Left ventricle myocardium superior (tissue), 1 donor: ENCODE measurements around the gene NTSR1. TPM values are rescaled to one million over a fixed set of nuclear protein-coding genes. Genes with fewer than 3 reads are reported as not detected.
A peak's percentile ranks its signal among the peaks of the same experiment; 100 is the strongest.

ENCODE experiments used
- ATAC-seq: fragments of 200-7000 bp; cut with Tn5 transposase; one replicate; pipeline ENCODE4 v1.9.1; 2020; ENCODE audit warnings: mild to moderate bottlenecking, moderate library complexity
- DNase-seq: peaks from one replicate; pipeline ENCODE4 v3.0.0-alpha.2; 2020
- intact Hi-C: fragments of 100-400 bp; cut with micrococcal nuclease; formaldehyde crosslinking; loops from one replicate; pipeline ENCODE4 v1.11.0; 2022
- total RNA-seq: library from RNA; stranded (reverse); fragmentation: NEBNext Ultra II Directional; extraction: Animal tissue kit (Norgen Biotek cat#: 25700); gene quantifications from one replicate; pipeline ENCODE4 v1.2.1, GENCODE V29; 2021
- donor health status: DM: no; HTN: yes; CAD: no; lungs with severe emphysema.

Gene NTSR1
- total RNA-seq, 1 donor from 2014 or later = not detected

DNA sequence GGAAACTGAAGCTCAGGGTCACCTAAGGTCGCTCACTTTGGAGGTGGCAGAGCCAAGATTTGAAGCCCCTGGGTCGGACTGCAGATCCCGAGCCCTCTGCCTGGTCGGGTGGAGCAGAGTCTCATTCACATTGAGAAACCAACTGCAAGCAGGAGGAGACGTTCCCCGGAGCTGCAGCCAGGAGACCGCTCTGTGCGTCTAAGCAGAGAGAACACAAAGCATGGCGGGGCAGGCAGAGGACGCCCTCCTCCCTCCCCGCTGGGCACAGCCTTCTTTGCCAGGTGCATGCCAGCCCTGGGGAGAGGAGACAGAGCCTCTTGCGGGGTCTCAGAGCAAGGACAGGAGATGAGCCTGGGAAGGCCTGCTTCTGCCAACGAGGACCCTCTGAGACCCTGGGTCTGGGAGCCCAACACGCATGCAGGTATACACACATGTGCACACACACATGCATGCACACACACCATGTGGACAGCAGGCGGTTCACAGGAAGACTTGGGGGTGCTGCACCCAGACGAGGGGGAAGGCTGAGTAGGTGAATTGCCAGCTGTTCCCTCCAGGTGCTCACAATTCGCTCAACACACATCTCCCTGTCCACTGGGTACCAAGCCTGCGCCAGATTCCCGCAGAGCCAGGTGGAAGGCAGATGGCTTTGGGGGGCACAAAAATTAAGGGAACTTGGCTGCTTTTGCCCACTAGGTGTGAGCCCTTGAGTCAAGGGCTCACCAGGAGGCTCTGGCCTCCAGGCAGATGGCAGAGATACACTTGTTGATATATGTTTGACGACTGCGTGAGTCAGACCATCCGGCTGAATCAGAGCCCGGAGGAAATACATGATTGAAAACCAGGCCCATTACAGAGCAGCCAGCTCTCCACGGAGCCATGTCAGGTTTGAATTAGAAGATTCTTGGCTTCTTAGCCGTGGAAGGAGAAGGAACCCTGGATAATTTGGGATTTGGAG lies 5.5 kb upstream of the NTSR1 start:
- intact Hi-C loops = no loop called here
- no peak for ATAC-seq
- peak; percentile 12 for DNase-seq

DNA sequence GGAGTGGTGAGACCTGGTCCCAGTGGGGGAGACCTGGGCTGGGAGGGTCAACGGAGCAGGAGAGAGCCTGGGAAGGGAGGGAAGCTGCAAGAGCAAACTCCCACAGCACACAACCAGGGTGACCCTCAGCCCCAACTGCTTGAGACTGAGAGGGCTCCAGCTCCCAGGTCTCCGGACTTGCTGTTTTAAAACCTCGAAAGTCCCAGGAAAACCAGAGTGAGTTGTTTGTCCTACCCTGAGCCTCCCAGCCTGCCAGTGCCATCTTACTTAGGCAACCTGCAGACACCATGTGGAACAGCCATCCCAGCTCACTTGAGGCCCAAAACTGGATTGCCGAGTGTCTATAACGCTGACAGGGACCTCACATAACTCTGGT lies 4.8 kb upstream of the NTSR1 start:
- ATAC-seq = peak; percentile 19
- DNase-seq = peak; percentile 33
- intact Hi-C loops = no loop called here

GRCh38 chr20:62704341-62704948 lies 4.2 kb upstream of the NTSR1 start:
- DNase-seq (peak; percentile 87), ATAC-seq (peak; percentile 83)
- intact Hi-C loops = no loop called here

GRCh38 chr20:62705627-62706026 lies 3.0 kb upstream of the NTSR1 start:
- intact Hi-C loops = no loop called here
- peak; percentile 24 for DNase-seq

GRCh38 chr20:62706344-62706743 lies 2.3 kb upstream of the NTSR1 start:
- ATAC-seq = no peak
- intact Hi-C loops = no loop called here
- peak; percentile 19 for DNase-seq

More at GRCh38 chr20:62705627-62706026, 3.0 kb upstream of the NTSR1 start:
- ATAC-seq = no peak

DNA sequence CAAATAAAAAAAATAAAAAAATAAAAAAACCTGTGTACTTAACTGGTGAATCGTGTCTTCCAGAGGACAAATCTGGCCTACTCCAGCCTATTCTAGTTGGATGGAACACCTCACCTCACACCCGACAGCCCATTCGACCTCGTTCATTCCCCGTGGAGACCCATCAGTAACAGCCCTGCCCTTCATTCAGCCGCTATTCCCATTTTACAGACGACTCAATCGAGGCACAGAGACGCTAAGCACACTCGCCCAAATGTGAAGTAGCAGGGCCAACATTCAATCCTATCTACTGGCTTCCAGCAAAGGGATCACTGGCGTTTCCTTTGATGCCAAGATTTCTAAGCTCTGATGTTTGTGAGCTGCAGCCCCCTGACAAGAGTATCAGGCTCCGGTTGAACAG lies 1.8 kb upstream of the NTSR1 start:
- no peak for DNase-seq
- intact Hi-C loops = no loop called here
- no peak for ATAC-seq

DNA sequence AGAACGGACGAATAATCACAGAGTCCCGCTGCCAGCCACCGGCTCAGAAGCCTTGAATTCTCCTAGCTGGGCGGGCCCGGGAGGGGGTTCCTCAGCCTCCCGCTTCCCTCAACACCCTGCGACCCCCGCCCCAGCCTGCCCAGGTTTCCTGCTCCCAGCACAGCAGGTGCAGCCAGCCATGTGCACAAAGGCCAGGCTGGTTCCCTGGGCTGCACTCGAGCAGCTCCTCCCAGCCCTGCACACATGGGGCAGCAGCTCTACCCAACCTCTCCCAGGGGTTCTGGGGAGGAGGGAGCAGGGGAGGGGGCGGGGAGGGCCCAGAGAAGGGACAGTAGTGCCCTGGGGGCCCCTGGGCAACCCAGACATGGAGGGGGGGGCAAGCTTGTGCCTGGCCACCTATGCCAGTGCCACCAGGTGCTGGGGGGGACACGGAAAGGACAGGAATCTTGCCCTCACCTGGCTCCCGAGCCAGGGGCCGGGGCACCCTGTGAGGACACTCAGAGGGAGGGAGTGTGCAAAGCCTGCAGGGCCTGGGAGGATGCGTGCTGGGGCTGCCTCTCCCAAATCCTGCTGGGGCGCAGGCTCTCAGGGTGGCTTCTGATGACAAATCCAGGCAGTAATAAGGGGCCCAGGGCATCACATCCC lies 1.2 kb upstream of the NTSR1 start:
- peak; percentile 15 for DNase-seq
- no peak for ATAC-seq
- intact Hi-C loops = no loop called here

GRCh38 chr20:62707921-62708521 lies 615 bp upstream of the NTSR1 start:
- peak; percentile 17 for DNase-seq
- intact Hi-C loops = no loop called here
- no peak for ATAC-seq

DNA sequence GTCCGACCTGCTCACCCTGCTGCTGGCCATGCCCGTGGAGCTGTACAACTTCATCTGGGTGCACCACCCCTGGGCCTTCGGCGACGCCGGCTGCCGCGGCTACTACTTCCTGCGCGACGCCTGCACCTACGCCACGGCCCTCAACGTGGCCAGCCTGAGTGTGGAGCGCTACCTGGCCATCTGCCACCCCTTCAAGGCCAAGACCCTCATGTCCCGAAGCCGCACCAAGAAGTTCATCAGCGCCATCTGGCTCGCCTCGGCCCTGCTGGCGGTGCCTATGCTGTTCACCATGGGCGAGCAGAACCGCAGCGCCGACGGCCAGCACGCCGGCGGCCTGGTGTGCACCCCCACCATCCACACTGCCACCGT lies 885 bp downstream of the NTSR1 start:
- intact Hi-C loops = no loop called here
- DNase-seq = peak; percentile 23
- ATAC-seq = no peak

- DNase-seq (peak; percentile 13), ATAC-seq (no peak)
- intact Hi-C loops = no loop called here
Measured at GRCh38 chr20:62710221-62710885, 1.7 kb downstream of the NTSR1 start.

- intact Hi-C loops = no loop called here
- DNase-seq = peak; percentile 18
- ATAC-seq = no peak
Measured at GRCh38 chr20:62710886-62711702, 2.5 kb downstream of the NTSR1 start.

DNA sequence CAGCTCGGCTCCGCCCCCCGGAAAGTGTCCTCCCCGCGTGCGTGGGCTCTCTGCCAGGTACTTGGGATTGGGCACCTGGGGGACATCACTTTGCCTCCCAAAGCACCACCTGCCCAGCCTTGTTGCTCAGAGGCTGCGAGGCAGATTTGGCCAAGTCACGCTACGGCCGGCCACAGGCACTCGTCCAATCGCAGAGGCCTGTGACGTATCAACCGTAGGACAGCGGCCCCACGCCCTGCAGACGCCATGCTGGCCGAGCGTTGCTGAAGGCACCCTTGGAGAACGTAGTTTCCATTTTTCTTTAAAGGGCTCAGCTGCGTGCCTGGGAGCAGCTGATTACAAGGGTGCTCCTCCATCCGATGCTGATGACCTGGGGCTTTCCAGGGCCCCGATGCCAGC lies 3.1 kb downstream of the NTSR1 start:
- intact Hi-C loops = no loop called here
- ATAC-seq (no peak), DNase-seq (peak; percentile 40)

- ATAC-seq (no peak), DNase-seq (peak; percentile 13)
- intact Hi-C loops = no loop called here
Measured at GRCh38 chr20:62712606-62713005, 4.0 kb downstream of the NTSR1 start.

DNA sequence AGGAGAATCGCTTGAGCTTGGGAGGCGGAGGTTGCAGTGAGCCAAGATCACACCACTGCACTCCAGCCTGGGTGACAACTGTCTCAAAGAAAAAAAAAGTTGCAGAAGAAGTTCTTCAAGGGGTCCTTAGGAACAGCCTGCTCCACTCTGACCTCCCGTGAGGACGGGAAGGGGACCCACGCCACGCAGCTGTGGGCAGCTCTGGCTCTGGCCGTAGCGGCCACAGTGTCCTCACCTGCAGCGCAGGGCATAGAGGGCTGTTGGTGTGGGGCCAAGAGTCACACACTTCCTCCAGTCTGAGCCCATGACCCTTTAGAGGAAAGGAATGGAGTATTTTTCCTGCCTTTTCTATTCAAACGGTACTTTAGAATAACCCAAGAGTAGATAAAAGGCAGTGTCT lies 5.4 kb downstream of the NTSR1 start:
- intact Hi-C loops = no loop called here
- DNase-seq (no peak), ATAC-seq (no peak)

DNA sequence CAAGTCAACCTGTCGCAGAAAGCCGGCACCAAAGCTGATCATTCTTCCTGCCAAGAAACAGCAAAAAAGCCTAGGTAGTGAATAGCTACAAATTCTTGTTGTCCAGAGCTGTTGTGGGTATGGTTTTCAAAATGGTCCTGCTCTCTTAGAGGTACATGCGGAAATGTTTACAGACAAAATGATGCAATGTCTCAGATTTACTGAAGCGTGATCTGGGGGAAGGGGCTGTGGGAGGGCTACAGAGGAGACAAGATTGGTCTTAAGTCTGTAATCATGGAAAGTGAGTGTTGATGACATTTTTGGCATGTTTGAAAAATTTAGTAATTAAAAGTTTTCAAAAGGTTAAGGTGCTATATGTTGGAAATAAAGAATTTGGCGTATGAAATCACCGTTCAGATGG lies 6.2 kb downstream of the NTSR1 start:
- intact Hi-C loops = no loop called here
- DNase-seq (no peak), ATAC-seq (no peak)

DNA sequence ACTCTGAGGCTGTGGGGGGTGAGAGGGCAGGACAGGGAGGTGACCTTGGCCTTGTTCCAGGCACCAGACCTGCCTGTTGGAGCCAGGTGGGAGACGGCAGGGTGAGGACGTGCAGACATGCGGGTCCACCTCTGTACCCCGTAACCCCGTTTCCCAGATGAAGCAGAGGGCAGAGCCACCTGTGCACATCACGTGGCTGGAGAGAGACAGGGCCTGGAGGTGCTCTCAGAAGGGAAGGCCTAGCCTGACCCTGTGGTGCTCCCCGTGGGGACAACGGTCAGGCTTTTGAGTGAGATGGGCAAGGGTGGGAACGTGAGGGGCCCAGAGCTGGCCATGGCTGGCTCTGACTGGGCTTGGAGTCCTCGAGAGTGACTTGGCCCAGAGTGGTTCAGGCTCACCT lies 6.6 kb downstream of the NTSR1 start:
- ATAC-seq (no peak), DNase-seq (peak; percentile 21)
- intact Hi-C loops = no loop called here

GRCh38 chr20:62716198-62716940 lies 7.7 kb downstream of the NTSR1 start:
- intact Hi-C loops = no loop called here
- DNase-seq (peak; percentile 17), ATAC-seq (no peak)

GRCh38 chr20:62716941-62717310 lies 8.3 kb downstream of the NTSR1 start:
- intact Hi-C loops = no loop called here
- DNase-seq = no peak
- ATAC-seq = no peak
